SK-N-DZ (cell line): ENCODE data around the gene UTS2.

Source experiments
- DNase-seq: peaks from one replicate; pipeline ENCODE4 v3.0.0-alpha.2; 2015; ENCODE audit warnings: low spot score

The UTS2 gene

DNA sequence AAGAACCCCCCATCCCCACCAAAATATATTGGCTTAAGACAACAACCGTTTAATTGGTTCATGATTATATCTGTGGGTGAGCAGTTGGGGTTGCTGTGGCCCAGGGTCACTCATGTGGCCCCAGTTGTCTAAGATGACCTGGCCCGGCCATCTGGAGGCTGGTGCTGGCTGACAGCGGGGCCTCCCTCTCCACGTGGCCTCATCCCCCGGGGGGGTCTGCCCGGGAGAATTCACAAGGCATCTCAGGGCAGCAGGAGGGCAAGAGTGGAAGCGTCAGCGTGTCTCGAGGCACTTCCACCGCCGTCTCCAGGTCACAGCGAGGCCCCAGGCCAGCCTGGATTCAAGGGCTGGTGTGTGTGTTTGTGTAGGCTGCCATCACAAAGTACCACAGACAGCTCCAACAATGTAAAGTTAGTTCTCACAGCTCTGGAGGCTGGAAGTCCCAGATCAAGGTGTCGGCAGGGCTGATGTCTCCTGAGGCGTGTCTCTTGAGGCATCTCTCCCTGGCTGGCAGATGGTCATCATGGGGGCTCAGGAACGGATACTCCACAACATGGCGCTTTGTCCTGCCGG is 11.0 kb upstream of the UTS2 start:
- no peak for DNase-seq

DNA sequence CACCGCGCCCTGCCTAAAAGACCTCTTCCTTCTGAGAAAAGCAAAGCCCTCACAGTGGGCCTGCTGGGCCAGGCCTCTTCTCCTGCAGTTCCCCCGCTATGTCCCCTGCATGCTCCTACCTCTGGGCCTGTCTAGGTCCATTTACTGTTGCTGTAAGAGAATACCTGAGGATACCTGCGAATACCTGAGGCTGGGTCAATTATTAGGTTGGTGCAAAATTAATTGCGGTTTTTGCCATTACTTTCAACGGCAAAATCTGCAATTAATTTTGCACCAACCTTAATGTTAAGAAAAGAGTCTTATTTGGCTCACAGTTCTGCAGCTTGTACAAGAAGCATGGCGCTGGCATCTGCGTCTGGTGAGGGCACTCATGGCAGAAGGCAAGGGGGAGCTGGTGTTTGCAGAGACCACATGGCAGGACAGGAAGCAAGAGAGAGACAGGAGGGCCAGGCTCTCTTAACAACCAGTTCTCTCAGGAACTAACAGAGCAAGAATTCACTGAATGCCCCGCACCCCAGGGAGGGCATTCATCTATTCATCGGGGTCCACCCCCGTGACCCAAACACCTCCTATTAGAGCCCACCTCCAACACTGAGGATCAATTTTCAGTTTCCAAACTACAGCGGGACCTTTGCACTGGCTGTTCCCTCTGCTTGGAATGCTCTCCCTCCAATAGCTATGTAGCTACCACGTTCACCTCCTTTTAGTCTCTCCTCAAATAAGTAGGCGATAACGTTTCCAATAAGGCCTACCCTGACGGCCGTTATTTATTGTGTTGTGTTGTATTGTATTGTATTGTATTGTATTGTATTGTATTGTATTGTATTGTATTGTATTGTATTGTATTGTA is 9.6 kb upstream of the UTS2 start:
- DNase-seq: no peak

GRCh38 chr1:7861452-7861851 is 8.6 kb upstream of the UTS2 start:
- DNase-seq: no peak

GRCh38 chr1:7860130-7860529 is 7.3 kb upstream of the UTS2 start:
- no peak for DNase-seq

DNA sequence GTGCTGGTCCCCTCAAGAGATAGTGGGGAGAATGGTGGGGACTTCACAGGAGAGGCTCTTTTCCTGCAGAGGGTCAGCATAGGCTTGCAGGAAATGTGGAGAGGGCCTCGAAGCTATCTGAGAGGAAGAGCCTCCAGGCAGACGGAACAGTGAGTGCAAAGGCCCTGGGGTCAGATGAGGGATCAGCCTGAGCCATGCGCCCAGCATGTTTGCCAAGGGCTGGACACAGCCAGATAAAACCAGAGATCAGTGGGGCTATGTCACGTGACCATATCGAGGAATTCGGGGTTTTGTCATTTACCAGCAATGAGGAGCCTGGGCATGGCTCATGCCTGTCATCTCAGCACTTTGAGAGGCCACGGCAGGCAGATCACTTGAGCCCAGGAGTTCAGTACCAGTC is 6.5 kb upstream of the UTS2 start:
- DNase-seq: no peak

GRCh38 chr1:7857985-7858384 is 5.1 kb upstream of the UTS2 start:
- no peak for DNase-seq

GRCh38 chr1:7857000-7857399 is 4.1 kb upstream of the UTS2 start:
- no peak for DNase-seq

GRCh38 chr1:7856345-7856744 is 3.5 kb upstream of the UTS2 start:
- peak; percentile 21 for DNase-seq

- DNase-seq: no peak
These were observed 790 bp upstream of the UTS2 start for GRCh38 chr1:7853684-7854026.

DNA sequence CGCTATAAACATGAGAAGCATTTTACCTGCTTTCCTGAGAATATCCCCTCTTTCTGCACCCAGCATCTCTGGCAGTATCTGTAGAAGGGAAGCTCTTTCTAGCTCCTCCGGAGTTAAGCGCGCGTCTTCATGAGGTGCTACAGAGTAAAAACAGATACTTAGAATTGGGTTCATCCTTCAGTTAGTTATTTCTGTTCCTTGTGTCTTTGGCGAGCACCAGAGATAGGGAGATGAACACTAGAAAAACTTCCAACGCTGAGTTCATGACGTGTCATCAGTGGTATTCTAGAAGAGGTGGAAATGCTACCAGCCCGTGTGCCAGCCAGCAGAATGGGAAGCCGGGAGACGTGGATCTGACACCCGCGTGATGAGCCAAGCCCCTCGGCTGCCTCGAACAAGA is 2.1 kb downstream of the UTS2 start:
- DNase-seq: no peak

DNA sequence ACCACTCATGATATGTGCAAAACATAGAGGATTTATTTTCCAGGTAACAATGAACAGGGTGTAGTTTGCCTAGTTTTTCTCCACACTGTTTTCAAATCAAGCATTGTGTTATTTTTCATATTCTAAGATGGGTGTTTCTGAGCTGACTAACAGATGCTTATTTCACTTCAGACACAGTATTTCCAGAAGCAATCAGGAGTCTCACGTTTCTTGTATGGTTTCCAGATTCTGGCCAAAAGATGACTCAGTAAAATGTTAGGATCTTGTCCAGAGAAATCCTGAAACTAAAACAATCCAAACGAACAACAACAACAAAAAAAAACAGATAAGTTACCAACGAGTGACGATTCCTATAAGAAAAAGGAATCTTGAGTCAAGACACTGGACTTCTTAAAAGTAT is 5.3 kb downstream of the UTS2 start:
- no peak for DNase-seq

DNA sequence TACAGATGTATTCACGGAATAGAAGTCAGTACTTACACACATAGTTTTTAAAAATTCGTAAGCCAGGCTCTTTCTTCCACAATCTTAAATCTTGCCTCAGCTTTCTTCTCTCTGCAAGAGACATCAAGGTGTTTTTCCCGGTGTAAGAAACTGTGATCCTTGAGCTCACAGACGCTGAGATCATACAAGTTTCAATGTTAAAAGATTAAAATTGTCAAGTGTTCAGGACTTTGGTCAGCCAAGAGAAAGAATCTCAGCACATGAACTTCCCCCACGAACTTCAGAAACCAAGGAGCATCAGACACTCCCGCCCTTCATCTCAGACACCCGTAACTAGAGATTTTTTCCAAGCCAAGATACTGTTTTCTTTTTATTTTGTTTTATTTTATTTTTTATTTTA is 6.2 kb downstream of the UTS2 start:
- DNase-seq: no peak

DNA sequence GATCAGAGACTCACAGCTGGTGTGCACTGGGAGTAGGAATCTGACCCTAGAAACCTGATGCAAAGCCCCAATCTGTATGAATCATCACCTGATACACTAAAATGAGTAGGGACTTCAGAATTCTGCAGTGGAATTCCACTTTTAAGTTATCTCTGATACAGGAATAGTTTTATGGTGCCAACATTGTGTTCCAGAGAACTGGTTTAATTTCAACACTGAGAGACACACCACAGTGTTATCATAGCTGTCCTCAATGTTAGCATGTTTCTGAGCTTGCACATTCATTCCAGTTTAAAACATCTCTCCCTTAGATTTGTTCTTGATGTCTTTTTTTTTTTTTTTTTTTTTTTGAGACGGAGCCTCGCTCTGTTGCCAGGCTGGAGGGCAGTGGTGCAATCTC is 7.1 kb downstream of the UTS2 start:
- DNase-seq: no peak

GRCh38 chr1:7842517-7842916 is 10.3 kb downstream of the UTS2 start:
- DNase-seq: no peak

DNA sequence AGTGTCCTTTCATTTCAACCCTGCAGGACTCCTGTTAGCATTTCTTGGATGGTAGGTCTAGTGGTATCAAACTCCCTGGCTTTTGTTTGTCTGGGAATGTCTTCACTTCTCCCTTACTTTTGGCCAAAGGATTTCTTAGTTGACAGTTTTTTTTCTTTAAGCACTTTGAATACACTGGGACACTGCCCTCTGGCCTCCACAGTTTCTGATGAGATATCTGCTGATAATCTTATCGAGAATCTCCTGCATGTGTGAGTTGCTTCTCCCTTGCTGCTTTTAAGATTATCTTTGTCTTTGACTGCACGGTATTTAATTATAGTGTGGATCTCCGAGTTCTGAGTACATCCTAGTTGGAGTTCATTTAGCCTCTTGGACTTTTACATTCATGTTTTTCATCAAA is 13.3 kb downstream of the UTS2 start:
- no peak for DNase-seq

DNA sequence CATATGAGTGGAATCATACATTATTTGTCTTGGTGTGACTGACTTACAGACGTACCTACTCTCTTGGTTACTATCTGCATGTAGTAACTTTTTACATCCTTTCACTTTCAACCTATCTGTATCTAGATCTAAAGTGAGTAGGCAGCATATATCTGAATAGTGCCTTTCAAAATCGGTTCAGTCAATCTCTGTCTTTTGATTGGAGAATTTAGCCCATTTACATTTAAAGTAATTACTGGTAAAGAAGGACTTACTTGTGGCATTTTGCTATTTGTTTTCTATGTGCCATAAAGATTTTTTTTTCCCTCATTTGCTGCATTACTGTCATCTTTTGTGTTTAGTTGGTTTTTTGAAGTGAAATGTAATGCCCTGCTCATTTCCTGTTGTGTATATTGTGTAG is 14.2 kb downstream of the UTS2 start:
- DNase-seq: no peak

- DNase-seq: no peak
These were observed 19.8 kb downstream of the UTS2 start for GRCh38 chr1:7833035-7833434.

DNA sequence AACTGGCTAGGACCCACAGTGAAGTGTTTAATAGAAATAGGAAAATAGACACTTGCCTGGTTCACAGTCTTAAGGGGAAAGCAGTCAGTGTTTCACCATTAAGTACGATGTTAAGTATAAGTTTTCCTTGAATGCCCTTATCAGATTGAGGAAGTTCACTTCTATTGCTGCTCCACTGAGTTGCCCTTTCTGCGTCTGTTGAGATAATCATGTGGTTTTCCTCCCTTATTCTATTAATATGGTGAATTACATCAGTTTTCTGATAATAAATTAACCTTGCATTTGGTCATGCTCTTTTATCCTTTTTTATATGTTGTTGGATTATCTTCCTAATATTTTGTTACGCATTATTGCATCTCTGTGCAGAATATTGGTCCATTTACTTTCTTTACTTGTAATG is 21.4 kb downstream of the UTS2 start:
- DNase-seq: no peak

GRCh38 chr1:7827126-7827955 is 25.5 kb downstream of the UTS2 start:
- no peak for DNase-seq

DNA sequence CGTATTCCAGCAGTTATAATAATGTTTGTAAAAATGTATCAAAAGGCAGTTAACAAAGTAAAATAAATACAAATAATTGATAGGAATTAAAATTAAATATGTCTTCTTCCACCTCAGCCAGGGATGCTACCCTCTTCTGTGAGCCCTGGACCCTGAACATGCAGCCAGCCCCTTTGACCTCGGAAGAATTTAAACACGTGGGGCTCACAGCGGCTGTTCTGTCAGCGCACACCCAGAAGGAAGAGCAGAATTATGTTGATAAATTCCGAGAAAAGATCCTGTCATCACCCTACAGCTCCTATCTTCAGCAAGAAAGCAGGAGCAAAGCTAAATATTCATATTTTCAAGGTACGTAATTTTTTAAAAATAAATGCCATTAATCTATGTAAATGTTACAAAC is 26.5 kb downstream of the UTS2 start:
- no peak for DNase-seq

GRCh38 chr1:7824701-7825100 is 28.2 kb downstream of the UTS2 start:
- no peak for DNase-seq

- DNase-seq: no peak
These were observed 31.6 kb downstream of the UTS2 start for GRCh38 chr1:7821282-7821681.
